ENCODE results near the gene RXFP3.
"Not testable (repeated sequence)": the region's sequence is repeated elsewhere in the genome, so short reads cannot be mapped to it uniquely, and the experiment has no call there.

The RXFP3 gene

GRCh38 chr5:33936004-33936380 is 194 bp upstream of the RXFP3 start:
- no peak for DNase-seq (ENCODE audit: low read depth)

- DNase-seq (ENCODE audit: low read depth), result no peak
These were observed 976 bp downstream of the RXFP3 start for GRCh38 chr5:33937017-33937706.

- no peak for DNase-seq (ENCODE audit: low read depth)
These were observed 1.7 kb downstream of the RXFP3 start for GRCh38 chr5:33937707-33938506.

- DNase-seq (ENCODE audit: low read depth), result no peak
These were observed 2.3 kb downstream of the RXFP3 start for GRCh38 chr5:33938507-33938796.

- no peak for DNase-seq (ENCODE audit: low read depth)
These were observed 2.7 kb downstream of the RXFP3 start for GRCh38 chr5:33938881-33939280.

- DNase-seq (ENCODE audit: low read depth), result no peak
These were observed 3.5 kb downstream of the RXFP3 start for GRCh38 chr5:33939556-33940262.

GRCh38 chr5:33941090-33941489 is 4.9 kb downstream of the RXFP3 start:
- no peak for DNase-seq (ENCODE audit: low read depth)

- no peak for DNase-seq (ENCODE audit: low read depth)
These were observed 8.5 kb downstream of the RXFP3 start for GRCh38 chr5:33944543-33945132.

- not testable (repeated sequence) for DNase-seq (ENCODE audit: low read depth)
These were observed 16.0 kb downstream of the RXFP3 start for GRCh38 chr5:33952175-33952574.

GRCh38 chr5:33957577-33958150 is 21.5 kb downstream of the RXFP3 start:
- DNase-seq (ENCODE audit: low read depth), result no peak

- DNase-seq (ENCODE audit: low read depth), result no peak
These were observed 22.0 kb downstream of the RXFP3 start for GRCh38 chr5:33958176-33958575.

- no peak for DNase-seq (ENCODE audit: low read depth)
These were observed 28.0 kb downstream of the RXFP3 start for GRCh38 chr5:33964132-33964700.

- DNase-seq (ENCODE audit: low read depth), result no peak
These were observed 30.6 kb downstream of the RXFP3 start for GRCh38 chr5:33966805-33967204.

- DNase-seq (ENCODE audit: low read depth), result no peak
These were observed 32.2 kb downstream of the RXFP3 start for GRCh38 chr5:33968211-33969005.

GRCh38 chr5:33969572-33970452 is 33.6 kb downstream of the RXFP3 start:
- DNase-seq (ENCODE audit: low read depth), result no peak

- no peak for DNase-seq (ENCODE audit: low read depth)
These were observed 37.1 kb downstream of the RXFP3 start for GRCh38 chr5:33973271-33973670.

GRCh38 chr5:33975852-33976251 is 39.7 kb downstream of the RXFP3 start:
- no peak for DNase-seq (ENCODE audit: low read depth)

- no peak for DNase-seq (ENCODE audit: low read depth)
These were observed 40.1 kb downstream of the RXFP3 start for GRCh38 chr5:33976307-33976706.

- no peak for DNase-seq (ENCODE audit: low read depth)
These were observed 42.1 kb downstream of the RXFP3 start for GRCh38 chr5:33978306-33978705.

GRCh38 chr5:33980030-33980429 is 43.8 kb downstream of the RXFP3 start:
- no peak for DNase-seq (ENCODE audit: low read depth)
